GM15510 (cell line): ENCODE measurements around the gene GLYATL2.

ENCODE experiments used
- POLR2A ChIP-seq: IDR thresholded peaks from 3 replicates; pipeline ENCODE4 v1.6.1; 2011; ENCODE audit warnings: borderline replicate concordance; ENCODE audit not compliant: insufficient read length; ENCODE audit errors: extremely low read depth

The GLYATL2 gene, protein sequence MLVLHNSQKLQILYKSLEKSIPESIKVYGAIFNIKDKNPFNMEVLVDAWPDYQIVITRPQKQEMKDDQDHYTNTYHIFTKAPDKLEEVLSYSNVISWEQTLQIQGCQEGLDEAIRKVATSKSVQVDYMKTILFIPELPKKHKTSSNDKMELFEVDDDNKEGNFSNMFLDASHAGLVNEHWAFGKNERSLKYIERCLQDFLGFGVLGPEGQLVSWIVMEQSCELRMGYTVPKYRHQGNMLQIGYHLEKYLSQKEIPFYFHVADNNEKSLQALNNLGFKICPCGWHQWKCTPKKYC

DNA sequence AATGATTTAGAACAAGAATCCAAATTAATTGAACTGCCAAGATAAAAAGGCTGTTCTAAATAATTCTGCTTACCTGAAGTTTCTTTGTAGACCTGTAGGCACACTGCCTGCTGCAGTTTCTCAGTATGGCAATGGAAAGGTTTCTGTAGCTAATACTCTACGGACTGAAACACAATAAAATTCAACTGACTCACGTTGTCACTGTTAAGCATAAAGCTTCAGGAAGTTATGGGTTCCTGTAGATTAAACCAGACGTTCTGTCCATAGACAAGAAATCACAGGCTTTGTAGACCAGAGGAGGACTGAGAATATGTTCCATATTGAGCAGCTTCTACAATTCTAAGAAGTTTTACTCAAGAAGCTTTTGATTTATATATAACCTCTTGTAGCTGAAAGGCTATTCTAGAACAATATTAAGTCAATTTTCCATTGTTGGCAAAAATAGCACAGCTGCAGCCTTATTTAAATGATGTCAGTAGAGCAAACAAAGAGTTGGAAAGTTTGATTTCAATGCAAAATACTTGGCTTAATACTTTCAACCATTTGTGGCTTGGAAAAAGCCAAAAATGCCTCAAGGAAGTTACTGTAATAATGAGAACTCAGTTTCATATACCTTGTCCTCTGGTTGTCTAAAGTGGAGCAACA, at the start of gene GLYATL2:
TSS of gene GLYATL2 (minus strand) at position 344 of the 645 bp plus-strand sequence. CDS start 5,092 bp downstream, outside the sequence.
- no peak for TF ChIP-seq POLR2A

- TF ChIP-seq POLR2A, result no peak
Observed at GRCh38 chr11:58893899-58894298, 49.4 kb upstream of the GLYATL2 start.

DNA sequence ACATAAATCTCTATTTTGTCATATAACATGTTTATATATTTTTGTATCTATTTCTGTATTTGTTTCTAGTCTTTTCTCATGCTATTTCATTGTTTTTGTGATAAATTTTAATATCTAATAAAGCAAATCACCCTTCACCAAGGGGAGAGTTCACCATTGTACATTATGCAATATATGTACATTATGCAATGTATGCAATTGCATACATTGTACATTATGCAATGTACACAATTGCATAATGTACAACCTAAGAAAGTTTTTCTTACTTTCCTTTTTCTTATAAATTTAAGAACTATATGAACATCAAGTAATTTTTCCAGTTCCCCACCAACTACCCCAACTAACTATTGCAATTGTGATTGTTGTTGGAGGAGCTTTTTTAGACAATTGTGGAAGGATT, 44.1 kb upstream of the GLYATL2 start:
- TF ChIP-seq POLR2A, result no peak

- no peak for TF ChIP-seq POLR2A
Observed at GRCh38 chr11:58887452-58887851, 42.9 kb upstream of the GLYATL2 start.

DNA sequence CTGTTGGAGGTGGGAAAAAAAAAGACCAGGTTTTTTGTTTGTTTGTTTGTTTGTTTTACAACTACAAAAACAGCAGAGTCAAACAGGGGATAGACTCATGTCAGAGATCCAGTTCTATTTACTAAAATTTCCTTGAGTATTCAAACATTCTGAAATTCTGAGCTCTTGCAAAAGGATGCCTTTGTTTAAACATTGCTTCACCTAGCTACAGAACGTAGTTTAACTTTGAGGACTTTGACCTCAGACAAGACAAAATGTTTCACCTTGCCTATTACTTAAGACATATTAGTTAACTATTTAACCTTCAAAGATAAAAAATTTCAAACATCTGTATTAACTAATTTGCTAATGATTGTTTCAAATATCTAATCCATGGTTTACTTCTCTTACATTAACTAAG, 36.1 kb upstream of the GLYATL2 start:
- no peak for TF ChIP-seq POLR2A

DNA sequence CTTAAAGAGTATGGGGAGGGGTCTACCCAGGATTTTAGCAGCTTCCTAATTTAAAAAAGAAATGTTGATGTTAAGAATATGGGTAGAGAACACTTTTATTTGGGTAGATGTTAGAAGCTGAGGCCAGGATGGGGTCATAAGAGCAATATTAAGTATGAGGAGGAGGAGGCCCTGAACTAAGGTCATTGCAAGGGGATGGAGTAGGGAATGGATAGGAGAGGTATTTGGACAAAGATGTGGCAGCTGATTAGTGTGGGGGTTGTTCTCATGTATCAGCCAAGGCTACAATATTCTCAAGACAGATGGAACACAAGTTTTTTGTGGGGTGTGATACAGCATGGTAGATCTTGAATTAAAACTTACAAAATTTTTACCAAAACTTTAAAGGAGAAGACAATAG, 35.7 kb upstream of the GLYATL2 start:
- TF ChIP-seq POLR2A, result no peak

- no peak for TF ChIP-seq POLR2A
Observed at GRCh38 chr11:58867556-58867955, 23.1 kb upstream of the GLYATL2 start.

DNA sequence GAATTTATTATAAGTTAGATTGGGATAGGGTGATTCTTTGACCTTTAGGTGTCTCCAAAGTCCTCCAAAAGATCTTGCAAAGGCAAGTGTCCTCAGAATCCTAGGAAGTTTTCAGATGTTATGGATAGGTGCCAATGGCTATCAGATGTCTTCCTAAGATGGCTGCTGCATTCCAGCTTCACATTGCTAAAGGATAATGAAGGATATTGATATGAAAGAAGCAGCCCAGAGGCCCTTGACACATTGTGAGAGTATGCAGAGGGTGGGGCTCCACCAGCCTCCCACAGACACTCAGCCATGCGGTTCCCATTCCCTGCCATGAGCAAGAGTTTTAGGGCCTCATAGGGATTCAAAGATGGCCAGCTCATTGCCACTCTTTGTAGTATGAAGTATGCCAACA, 22.3 kb upstream of the GLYATL2 start:
- no peak for TF ChIP-seq POLR2A

DNA sequence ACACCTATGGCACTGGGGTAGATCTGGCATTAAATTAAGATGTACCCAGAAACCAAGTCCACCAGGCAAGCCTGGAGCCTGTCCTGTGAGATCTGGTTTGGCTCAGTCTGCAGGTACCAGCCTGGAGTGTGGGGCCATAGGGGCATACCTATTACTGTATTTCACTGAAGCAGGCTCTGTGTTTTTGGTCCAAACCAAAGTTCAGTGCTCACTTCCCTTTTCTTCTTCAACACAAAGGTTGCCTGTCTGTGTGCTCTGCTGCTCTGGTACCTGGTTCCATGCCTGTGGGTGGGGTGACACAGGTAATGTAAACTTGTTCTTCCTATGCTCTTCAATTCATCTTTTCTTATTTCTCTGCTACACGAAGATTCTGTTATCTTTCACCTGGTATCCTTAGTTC, 19.8 kb upstream of the GLYATL2 start:
- TF ChIP-seq POLR2A, result no peak

- TF ChIP-seq POLR2A, result no peak
Observed at GRCh38 chr11:58863697-58864096, 19.2 kb upstream of the GLYATL2 start.

- TF ChIP-seq POLR2A, result no peak
Observed at GRCh38 chr11:58861533-58861932, 17.0 kb upstream of the GLYATL2 start.

DNA sequence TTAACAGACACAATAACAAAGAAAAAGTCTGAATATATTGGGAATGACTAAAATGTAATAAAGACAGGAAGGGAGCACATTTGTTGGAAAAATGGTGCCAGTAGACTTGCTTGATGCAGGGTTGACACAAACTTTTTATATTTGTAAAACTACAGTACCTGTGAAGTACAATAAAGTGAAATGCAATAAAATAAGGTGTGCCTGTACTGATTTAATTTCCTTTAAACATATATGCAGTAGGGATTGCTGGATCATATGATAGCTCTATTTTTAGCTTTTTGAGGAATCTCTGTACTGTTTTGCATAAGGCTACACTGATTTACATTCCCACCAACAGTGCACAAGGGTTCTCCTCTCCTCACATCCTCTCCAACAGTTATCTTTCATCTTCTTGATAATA, 12.3 kb upstream of the GLYATL2 start:
- TF ChIP-seq POLR2A, result no peak

DNA sequence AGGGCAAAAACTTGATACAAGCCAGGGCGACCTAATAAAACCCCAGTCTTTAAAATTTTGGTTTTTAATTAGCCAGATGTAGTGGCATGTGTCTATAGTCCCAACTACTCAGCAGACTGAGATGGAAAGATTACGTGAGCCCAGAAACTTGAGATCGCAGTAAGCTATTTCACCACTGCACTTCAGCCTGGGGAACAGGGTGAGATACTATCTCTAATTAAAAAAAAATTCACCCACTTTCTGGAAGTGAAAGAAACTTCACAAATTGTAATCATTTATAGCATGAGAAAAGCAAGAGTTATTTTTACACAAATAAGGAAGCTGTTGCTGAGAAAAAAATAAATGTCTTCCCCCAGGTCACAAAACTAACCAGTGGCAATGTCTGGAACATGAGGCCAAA, 882 bp upstream of the GLYATL2 start:
- TF ChIP-seq POLR2A, result no peak

GRCh38 chr11:58837707-58838388, 6.7 kb downstream of the GLYATL2 start:
- no peak for TF ChIP-seq POLR2A

GRCh38 chr11:58832056-58832645, 12.4 kb downstream of the GLYATL2 start:
- no peak for TF ChIP-seq POLR2A

DNA sequence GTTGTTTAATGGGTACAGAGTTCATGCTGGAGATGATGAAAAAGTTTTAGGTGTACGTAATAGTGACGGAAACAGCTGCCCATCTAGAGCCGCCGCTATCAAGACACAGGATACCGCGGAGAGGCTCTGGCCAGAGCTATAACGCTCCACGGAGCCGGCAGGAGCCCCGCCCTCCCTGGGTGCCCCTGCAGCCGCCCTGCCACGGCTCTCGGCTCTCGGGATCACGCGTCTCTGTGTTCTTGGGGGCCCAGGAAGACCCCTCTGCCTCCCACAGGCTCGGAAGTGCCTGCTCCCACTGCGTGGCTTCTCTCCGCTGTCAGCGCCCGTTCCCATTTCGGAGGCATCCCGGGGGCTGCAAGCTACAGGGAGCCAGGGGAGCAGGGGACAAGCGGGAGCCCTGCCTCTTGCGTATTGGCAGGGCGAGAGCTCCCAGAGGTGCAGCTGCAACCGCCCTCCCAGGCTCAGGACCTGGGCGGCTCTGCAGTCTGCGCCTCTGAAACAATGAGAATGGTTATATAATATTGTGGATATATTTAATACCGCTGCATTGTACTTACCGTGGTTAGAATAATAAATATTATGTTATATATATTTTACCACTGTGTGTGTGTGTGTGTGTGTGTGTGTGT, 13.7 kb downstream of the GLYATL2 start:
- no peak for TF ChIP-seq POLR2A

DNA sequence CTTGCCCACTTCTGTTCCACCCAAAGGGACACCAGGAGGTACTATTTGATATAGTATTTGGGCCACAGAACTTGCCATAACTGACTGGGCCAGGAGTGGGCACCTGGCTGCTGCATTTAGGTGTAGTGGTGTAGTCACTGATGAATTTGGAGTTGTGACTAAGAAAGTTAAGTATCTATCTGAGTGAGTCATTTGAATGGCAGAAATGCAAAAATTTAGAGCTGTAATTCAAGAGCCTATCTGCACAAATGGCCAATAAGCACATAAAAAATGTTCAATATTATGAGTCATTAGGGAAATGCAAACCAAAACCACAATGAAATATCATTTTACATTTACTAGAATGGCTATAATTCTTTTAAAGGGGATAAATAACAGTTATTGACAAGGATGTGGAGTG, 14.7 kb downstream of the GLYATL2 start:
- no peak for TF ChIP-seq POLR2A
